ENCODE data around the gene MSL3. TPM values are rescaled to one million over a fixed set of nuclear protein-coding genes. Genes with fewer than 3 reads are reported as not detected.

MSL3 gene
- total RNA-seq, 4 donors from 2014 or later: 19.4 to 30.4 (median 27.3) TPM

- Histone ChIP-seq H3K27me3 (no peaks in the 10 kb centered on the region), H3K27ac (peak overlapping the region in 1 of 4 donors; percentile 8), H3K4me3 (peak overlapping the region in 1 of 4 donors; percentile 34), H3K9me3 (no peaks in the 10 kb centered on the region), H3K36me3 (no peaks in the 10 kb centered on the region), H3K4me1 (no peaks in the 10 kb centered on the region)
- 25 to 34% methylated on average over 15 to 18 of the region's 18 CpGs for WGBS, 2 donors
- peak; percentile 48 to 76 for DNase-seq (ENCODE audit: low spot score in 2 of 2)
- TF ChIP-seq POLR2A (IDR thresholded peaks at IDR 0.05): no peak
- TF ChIP-seq EP300 (IDR thresholded peaks at IDR 0.05): no peak
- TF ChIP-seq CTCF (IDR thresholded peaks at IDR 0.05): peak; percentile 31 to 55 (median 43)
Observed at GRCh38 chrX:11787564-11787963, 29.5 kb downstream of the MSL3 start.

- Histone ChIP-seq H3K27me3 (no peaks in the 10 kb centered on the region), H3K4me3 (no peak overlapping the region), H3K27ac (no peak overlapping the region), H3K4me1 (no peaks in the 10 kb centered on the region), H3K36me3 (no peaks in the 10 kb centered on the region), H3K9me3 (no peaks in the 10 kb centered on the region)
- 83 to 93% methylated on average over 1 of the region's 1 CpG for WGBS, 2 donors
- no peak for DNase-seq (ENCODE audit: low spot score in 2 of 2)
- no peak for TF ChIP-seq EP300 (IDR thresholded peaks at IDR 0.05)
- TF ChIP-seq POLR2A (IDR thresholded peaks at IDR 0.05): no peak
- TF ChIP-seq CTCF (IDR thresholded peaks at IDR 0.05): no peak
Observed at GRCh38 chrX:11789809-11790208, 31.8 kb downstream of the MSL3 start.

GRCh38 chrX:11791090-11791489 lies 33.1 kb downstream of the MSL3 start:
- TF ChIP-seq CTCF (IDR thresholded peaks at IDR 0.05) (no peak), POLR2A (IDR thresholded peaks at IDR 0.05) (no peak), EP300 (IDR thresholded peaks at IDR 0.05) (no peak)
- Histone ChIP-seq H3K27ac (no peak overlapping the region), H3K27me3 (no peaks in the 10 kb centered on the region), H3K4me1 (no peaks in the 10 kb centered on the region), H3K9me3 (no peaks in the 10 kb centered on the region), H3K4me3 (no peak overlapping the region), H3K36me3 (no peaks in the 10 kb centered on the region)
- DNase-seq (ENCODE audit: low spot score in 2 of 2): no peak

GRCh38 chrX:11791537-11791936 lies 33.5 kb downstream of the MSL3 start:
- WGBS, 2 donors: 49 to 80% methylated on average over 1 of the region's 1 CpG
- no peaks in the 10 kb centered on the region for H3K27me3 ChIP-seq
- no peak for DNase-seq (ENCODE audit: low spot score in 2 of 2)
- no peak overlapping the region for H3K27ac ChIP-seq
- H3K4me3 ChIP-seq: no peak overlapping the region
- H3K36me3 ChIP-seq: no peaks in the 10 kb centered on the region
- no peak for TF ChIP-seq EP300 (IDR thresholded peaks at IDR 0.05)
- no peak for TF ChIP-seq CTCF (IDR thresholded peaks at IDR 0.05)
- no peak for TF ChIP-seq POLR2A (IDR thresholded peaks at IDR 0.05)
- no peaks in the 10 kb centered on the region for H3K9me3 ChIP-seq
- H3K4me1 ChIP-seq: no peaks in the 10 kb centered on the region

- DNase-seq (ENCODE audit: low spot score in 2 of 2): no peak
- Histone ChIP-seq H3K4me1 (no peaks in the 10 kb centered on the region), H3K27me3 (no peaks in the 10 kb centered on the region), H3K27ac (no peak overlapping the region), H3K36me3 (no peaks in the 10 kb centered on the region), H3K9me3 (no peaks in the 10 kb centered on the region), H3K4me3 (no peak overlapping the region)
- no peak for TF ChIP-seq CTCF (IDR thresholded peaks at IDR 0.05)
- TF ChIP-seq EP300 (IDR thresholded peaks at IDR 0.05): no peak
- no peak for TF ChIP-seq POLR2A (IDR thresholded peaks at IDR 0.05)
- WGBS, 2 donors: 62 to 65% methylated on average over 8 of the region's 8 CpGs
Observed at GRCh38 chrX:11792461-11793421, 34.7 kb downstream of the MSL3 start.

Measured in tibial nerve (tissue), 4 donors.